GM12873 (cell line): Measurements from ENCODE around the gene SLIT1.
A peak's percentile ranks its signal among the peaks of the same experiment; 100 is the strongest.

Source experiments
- TF ChIP-seq, protein P1 (sequence below): IDR thresholded peaks from 2 replicates; pipeline ENCODE4 v1.5.1; 2012; ENCODE audit warnings: low read depth, mild to moderate bottlenecking, moderate library complexity, low read length, control low read depth; ENCODE audit not compliant: insufficient read depth; ENCODE audit errors: missing control alignments

Gene SLIT1

DNA sequence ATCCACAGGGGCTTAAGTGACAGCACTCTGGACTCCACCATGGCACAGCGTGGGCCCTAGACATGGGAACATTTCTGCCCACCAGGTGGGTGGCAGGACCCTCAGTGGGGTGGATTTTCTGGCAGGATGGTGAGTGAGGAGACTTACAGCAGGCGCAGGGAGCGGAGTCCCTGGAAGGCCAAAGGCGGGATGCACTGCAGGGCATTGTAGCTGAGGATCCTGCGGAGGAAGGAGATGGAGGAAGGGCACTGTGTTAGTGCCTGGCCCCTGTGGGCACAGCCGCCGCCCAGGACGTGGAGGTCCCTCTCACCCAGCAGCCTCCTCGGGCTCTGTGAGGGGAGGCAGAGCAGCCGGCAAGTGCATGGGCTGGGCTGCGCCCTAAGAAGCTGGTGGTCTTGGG, 154.3 kb downstream of the SLIT1 start:
- TF ChIP-seq, protein P1, sequence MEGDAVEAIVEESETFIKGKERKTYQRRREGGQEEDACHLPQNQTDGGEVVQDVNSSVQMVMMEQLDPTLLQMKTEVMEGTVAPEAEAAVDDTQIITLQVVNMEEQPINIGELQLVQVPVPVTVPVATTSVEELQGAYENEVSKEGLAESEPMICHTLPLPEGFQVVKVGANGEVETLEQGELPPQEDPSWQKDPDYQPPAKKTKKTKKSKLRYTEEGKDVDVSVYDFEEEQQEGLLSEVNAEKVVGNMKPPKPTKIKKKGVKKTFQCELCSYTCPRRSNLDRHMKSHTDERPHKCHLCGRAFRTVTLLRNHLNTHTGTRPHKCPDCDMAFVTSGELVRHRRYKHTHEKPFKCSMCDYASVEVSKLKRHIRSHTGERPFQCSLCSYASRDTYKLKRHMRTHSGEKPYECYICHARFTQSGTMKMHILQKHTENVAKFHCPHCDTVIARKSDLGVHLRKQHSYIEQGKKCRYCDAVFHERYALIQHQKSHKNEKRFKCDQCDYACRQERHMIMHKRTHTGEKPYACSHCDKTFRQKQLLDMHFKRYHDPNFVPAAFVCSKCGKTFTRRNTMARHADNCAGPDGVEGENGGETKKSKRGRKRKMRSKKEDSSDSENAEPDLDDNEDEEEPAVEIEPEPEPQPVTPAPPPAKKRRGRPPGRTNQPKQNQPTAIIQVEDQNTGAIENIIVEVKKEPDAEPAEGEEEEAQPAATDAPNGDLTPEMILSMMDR = no peak

DNA sequence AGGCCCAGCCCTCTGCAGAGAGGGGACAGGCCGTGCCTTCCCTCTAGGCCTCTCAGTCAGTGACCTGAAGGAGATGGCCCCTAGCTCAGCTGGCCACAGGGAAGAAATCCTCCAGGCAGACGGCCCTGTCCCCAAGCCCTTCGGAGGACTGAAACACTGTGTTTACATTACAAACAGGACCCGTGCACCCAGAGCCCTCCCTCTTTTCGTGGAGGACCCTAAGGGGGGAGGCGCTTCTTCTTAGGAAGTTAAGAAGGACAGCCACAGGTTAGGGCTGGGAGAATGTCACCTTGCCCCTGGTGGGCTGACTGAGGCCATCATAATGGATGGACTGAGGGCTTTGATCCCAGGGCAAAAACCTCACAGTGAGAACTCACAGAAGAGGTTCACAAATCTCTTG, 154.9 kb downstream of the SLIT1 start:
- TF ChIP-seq, protein P1 = no peak

- TF ChIP-seq, protein P1 = no peak
Measured at GRCh38 chr10:97029271-97029670, 156.5 kb downstream of the SLIT1 start.

- TF ChIP-seq, protein P1 = no peak
Measured at GRCh38 chr10:97028832-97029178, 157.0 kb downstream of the SLIT1 start.

DNA sequence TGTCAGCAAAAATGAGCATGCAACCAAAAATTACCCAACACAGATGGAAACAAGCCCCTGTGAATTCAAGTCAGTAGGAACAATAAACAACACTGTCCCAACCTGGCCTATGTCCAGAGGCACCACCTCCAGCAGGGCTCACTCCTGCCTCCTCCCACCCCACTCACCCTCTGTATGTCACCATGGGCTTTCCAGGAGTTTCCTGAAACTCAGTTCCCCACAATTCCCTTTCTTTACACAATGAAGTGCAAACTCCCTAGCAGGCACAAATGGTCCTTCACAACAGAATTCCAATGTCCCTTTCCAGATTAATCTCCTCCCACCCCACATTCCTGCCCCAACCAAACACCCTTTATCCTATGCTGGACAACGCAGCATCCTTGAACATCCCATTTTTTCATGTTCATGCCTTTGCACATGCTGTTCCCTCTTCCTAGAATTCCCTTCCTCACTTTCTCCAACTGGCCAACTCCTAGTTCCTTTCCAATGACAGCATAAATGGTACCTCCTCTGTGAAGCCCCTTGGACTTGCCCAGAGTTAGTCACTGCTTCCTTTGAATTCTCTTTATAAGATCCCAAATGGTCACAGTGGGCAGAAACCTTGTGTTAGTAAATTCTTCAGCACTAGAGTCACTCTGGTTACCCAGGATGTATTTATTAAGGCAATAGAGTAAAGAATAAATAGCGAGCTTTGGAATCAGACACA, 157.5 kb downstream of the SLIT1 start:
- TF ChIP-seq, protein P1 = no peak

DNA sequence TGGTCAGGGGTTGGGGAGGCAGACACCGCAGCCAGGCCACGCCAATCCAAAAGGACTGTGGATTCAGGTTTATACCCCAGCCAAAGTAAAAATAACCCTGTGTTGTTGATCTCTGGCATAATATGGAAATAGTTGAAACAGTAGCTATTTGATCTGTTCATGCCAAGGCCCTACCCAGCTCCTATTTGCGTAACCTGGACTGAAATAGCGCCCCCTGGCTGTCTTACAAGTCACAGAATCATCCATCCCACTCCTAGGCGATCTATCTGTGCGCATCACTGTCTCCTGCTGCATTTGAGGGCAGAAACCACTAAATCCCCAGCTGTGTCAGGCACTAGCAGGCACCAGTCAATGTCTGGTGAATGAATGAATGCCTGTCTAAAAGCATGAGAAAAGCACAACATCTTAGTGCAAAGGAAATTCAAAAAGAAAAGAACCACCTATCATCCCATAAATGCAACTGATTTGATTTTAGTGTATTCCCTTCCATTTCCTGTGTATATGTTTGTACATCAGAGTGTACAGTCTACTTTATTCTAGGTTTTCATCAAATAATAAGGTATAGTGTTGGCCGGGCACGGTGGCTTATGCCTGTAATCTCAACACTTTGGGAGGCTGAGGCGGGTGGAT, 160.0 kb downstream of the SLIT1 start:
- TF ChIP-seq, protein P1 = peak; percentile 82

DNA sequence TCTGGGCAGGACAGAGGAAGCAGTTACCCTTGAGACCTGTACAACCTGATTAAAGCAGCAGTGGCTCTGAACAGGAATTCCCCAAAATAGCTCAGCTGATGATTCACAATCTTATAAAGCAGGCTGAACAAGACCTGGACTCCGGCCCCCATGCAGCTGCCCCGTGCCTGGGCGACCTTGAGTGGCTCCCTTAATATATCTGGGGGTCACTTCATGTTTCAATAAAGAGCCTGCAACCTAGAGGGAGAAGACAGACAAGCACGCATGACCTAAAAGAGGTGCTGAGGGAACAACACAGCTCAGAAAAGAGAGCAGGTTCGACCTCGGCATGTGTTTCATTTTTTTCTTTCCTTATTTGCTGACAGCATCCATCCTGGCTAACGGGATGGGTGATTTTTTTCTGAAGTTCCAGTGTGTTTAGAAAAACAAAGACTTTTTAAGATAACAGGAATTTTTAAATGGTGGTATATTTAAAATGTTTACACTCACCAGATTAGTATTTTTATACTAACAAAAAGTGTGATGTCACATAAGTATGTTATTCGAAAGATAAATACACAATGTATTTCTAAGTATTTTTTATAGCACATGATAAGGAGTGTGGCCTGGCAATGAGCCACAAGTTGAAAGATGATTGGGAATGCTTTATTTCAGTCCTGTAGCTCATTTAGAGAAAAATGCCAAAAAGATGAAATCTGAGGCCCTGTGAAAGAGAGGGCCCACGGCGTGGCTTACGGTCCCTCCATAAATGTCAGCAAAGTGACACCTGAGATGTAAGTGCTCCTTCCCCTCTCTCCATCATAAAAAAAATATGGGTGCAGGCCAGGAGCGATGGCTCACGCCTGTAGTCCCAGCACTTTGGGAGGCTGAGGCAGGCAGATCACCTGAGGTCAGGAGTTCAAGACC, 161.3 kb downstream of the SLIT1 start:
- TF ChIP-seq, protein P1 = no peak
